ENCODE measurements around the gene EPM2A.

- TF ChIP-seq CTCF (IDR thresholded peaks at IDR 0.05) (no peak), POLR2AphosphoS5 (IDR thresholded peaks at IDR 0.05) (no peak)
Measured at GRCh38 chr6:145623231-145623630, 112.1 kb downstream of the EPM2A start.
